OCI-M2 (cell line): ENCODE measurements around the gene OTOG.

Source experiments
- DNase-seq: peaks from one replicate; lab custom pipeline; 2025; ENCODE audit not compliant: unreplicated experiment; lab: John Stamatoyannopoulos, UW

Gene OTOG

GRCh38 chr11:17602105-17603001, 55.3 kb downstream of the OTOG start:
- no peak for DNase-seq

GRCh38 chr11:17603056-17603825, 56.2 kb downstream of the OTOG start:
- DNase-seq: no peak

- DNase-seq: no peak
Measured at GRCh38 chr11:17604201-17604914, 57.3 kb downstream of the OTOG start.

GRCh38 chr11:17604915-17605233, 57.8 kb downstream of the OTOG start:
- no peak for DNase-seq

GRCh38 chr11:17605651-17606122, 58.6 kb downstream of the OTOG start:
- DNase-seq: no peak

GRCh38 chr11:17606233-17607082, 59.4 kb downstream of the OTOG start:
- no peak for DNase-seq

- no peak for DNase-seq
Measured at GRCh38 chr11:17607083-17607429, 60.0 kb downstream of the OTOG start.

GRCh38 chr11:17607591-17608570, 60.8 kb downstream of the OTOG start:
- no peak for DNase-seq

- DNase-seq: no peak
Measured at GRCh38 chr11:17608821-17609220, 61.8 kb downstream of the OTOG start.

- no peak for DNase-seq
Measured at GRCh38 chr11:17609291-17610084, 62.4 kb downstream of the OTOG start.

GRCh38 chr11:17610085-17610894, 63.2 kb downstream of the OTOG start:
- DNase-seq: no peak

GRCh38 chr11:17611049-17611448, 64.0 kb downstream of the OTOG start:
- no peak for DNase-seq

GRCh38 chr11:17611503-17612220, 64.6 kb downstream of the OTOG start:
- no peak for DNase-seq

GRCh38 chr11:17612221-17613188, 65.4 kb downstream of the OTOG start:
- no peak for DNase-seq

- DNase-seq: no peak
Measured at GRCh38 chr11:17613428-17613962, 66.4 kb downstream of the OTOG start.

GRCh38 chr11:17613983-17614382, 66.9 kb downstream of the OTOG start:
- DNase-seq: no peak
